ENCODE measurements around the gene PIGP. TPM values are rescaled to one million over a fixed set of nuclear protein-coding genes. Genes with fewer than 3 reads are reported as not detected.

Gene PIGP
- total and polyA plus RNA-seq, 10 of the 15 experiments (the other 5 are each of a cell fraction or from before 2014, with no cell fraction given), result 17.0 to 65.0 (median 29.5) TPM

GRCh38 chr21:37093977-37094376, 21.1 kb upstream of the PIGP start:
- ChIA-PET RAD21 (ENCODE audit: unreplicated experiment) (no interaction called here), SMC1A (ENCODE audit: uncharacterized antibody, unreplicated experiment) (no interaction called here), CTCF (no interaction called here), POLR2A (no interaction called here)
- Histone ChIP-seq H3K4me2 (ENCODE audit: control insufficient read depth, insufficient read depth) (no peak overlapping the region), H3K4me3 (no peak overlapping the region), H3K27me3 (replicated peaks in 1 of 2; ENCODE audit: control insufficient read depth in 2 of 2, insufficient read depth in 2 of 2, low read length in 1 of 2) (no peaks in the 10 kb centered on the region), H3K79me2 (ENCODE audit: control insufficient read depth, insufficient read depth, low read length) (no peaks in the 10 kb centered on the region; the same call in 1 of the 2 replicates), H4K20me1 (ENCODE audit: control insufficient read depth, insufficient read depth) (no peaks in the 10 kb centered on the region), H3K36me3 (ENCODE audit: control insufficient read depth in 2 of 2, insufficient read depth in 2 of 2, low read length in 1 of 2) (peaks cover 4 to 10% of the 10 kb centered on the region in 2 experiments), H3K27ac (ENCODE audit: control insufficient read depth, insufficient read depth) (no peak overlapping the region), H3K9ac (ENCODE audit: control insufficient read depth, insufficient read depth, low read length) (no peak overlapping the region), H2AFZ (ENCODE audit: control insufficient read depth, low read depth, low read length) (no peak overlapping the region), H3K9me3 (replicated peaks; ENCODE audit: control insufficient read depth, insufficient read depth, low read length) (no peaks in the 10 kb centered on the region), H3K4me1 (ENCODE audit: control insufficient read depth, insufficient read depth, low read length) (no peaks in the 10 kb centered on the region)
- no TSS peak for BruUV-seq (replicated peaks)
- in situ Hi-C loops (cut with MboI) (no loop called here), intact Hi-C loops (cut with micrococcal nuclease; ENCODE audit: unreplicated experiment) (no loop called here)
- TF ChIP-seq GATAD2B (conservative IDR thresholded peaks at IDR 0.05; ENCODE audit: low read depth) (no peak), NKRF (conservative IDR thresholded peaks at IDR 0.05) (no peak), MLLT1 (IDR thresholded peaks at IDR 0.05) (no peak), ATF7 (IDR thresholded peaks at IDR 0.05; ENCODE audit: low read depth) (no peak), MAX (IDR thresholded peaks at IDR 0.05; ENCODE audit: low read depth, low read length) (no peak), MYB (IDR thresholded peaks at IDR 0.05; ENCODE audit: borderline replicate concordance, low read depth, low read length) (no peak), SP1 (IDR thresholded peaks at IDR 0.05; ENCODE audit: low read depth, low read length) (no peak), CBFB (IDR thresholded peaks at IDR 0.05; ENCODE audit: low read depth) (no peak), SREBF1 (IDR thresholded peaks at IDR 0.05; ENCODE audit: low read length) (no peak), NRF1 (conservative IDR thresholded peaks at IDR 0.05; ENCODE audit: low read depth, low read length) (no peak), KAT2A (conservative IDR thresholded peaks at IDR 0.05; ENCODE audit: control insufficient read depth, low read depth, low read length) (no peak), ZZZ3 (IDR thresholded peaks at IDR 0.05; ENCODE audit: control insufficient read depth, insufficient read length, low read depth) (no peak), MEF2B (IDR thresholded peaks at IDR 0.05; ENCODE audit: partially characterized antibody, poor library complexity, severe bottlenecking) (no peak), POLR2A (IDR thresholded peaks at IDR 0.05; ENCODE audit: low read depth, low read length) (no peak), RUNX3 (IDR thresholded peaks at IDR 0.05; ENCODE audit: low read length) (no peak), NBN (IDR thresholded peaks at IDR 0.05) (no peak), SMC3 (IDR thresholded peaks at IDR 0.05; ENCODE audit: borderline replicate concordance, low read length) (no peak), CREB1 (IDR thresholded peaks at IDR 0.05; ENCODE audit: low read depth) (no peak)
- ATAC-seq, result no peak
- no peak for DNase-seq (ENCODE audit: low read depth, low spot score)
- no peak for FAIRE-seq
